Measurements from ENCODE around the gene UBE2D2. TPM values are rescaled to one million over a fixed set of nuclear protein-coding genes. Genes with fewer than 3 reads are reported as not detected.

Gene UBE2D2
- polyA plus RNA-seq, 3 donors from 2014 or later = 231 to 328 (median 243) TPM

DNA sequence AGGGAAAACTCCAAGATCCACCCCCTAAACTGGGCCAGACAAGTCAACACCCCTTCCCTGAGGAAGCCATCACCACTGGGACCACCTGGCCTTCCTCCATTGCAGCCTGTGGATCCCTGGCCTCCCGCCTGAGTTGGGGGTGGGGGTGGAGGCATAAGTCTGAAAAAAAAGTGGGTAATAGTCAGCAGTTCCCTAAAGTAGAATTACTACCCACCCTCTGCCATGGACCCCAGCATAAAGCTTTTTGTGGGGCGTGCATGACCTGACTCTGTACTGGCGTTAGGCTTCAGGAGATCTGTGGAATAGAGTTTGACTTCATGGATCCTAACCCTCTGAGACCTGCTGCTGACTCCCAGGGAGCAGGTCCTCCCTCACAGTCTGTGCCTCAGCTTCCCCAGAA lies 85.0 kb downstream of the UBE2D2 start:
- H3K4me1 Mint-ChIP-seq = peaks cover 32 to 35% of the 10 kb centered on the region in 2 donors

DNA sequence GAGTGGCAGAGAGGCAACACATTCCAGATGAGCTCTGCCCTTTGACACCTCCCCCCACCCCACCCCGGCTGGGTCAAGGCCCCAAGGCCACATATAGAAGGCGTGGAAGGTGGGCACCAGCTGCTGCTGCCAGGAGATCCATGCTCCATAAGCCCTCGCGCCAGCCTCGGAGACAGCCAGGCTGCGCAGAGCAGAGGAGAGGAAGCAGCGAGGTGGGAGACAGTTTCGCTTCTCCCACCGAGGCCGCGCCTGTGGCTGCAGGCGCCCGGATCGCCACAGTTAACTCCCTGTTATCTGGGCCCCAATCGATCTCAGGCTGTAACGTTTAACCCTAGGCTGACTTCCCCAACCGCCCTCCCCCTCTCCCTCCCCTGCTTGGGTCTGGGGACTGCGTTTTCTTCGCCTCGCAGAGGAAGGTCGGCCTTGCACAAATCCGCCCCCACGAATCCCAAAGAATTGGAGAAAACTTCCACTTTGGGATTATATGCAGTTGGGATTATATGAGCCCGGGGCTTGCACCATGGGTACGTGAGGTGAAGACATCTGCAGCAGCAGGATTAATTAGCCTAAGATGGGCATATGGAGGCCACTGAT lies 85.9 kb downstream of the UBE2D2 start:
- peak overlapping the region; percentile 76 to 99 (median 82) for H3K4me3 Mint-ChIP-seq
- DNase-seq = no peak
- no peaks in the 10 kb centered on the region for H3K36me3 Mint-ChIP-seq
- H3K27me3 Mint-ChIP-seq (ENCODE audit: low read depth in 3 of 3) = peaks cover 3 to 25% (median 15%) of the 10 kb centered on the region in 3 donors
- H3K9me3 Mint-ChIP-seq = no peaks in the 10 kb centered on the region
- H3K27ac Mint-ChIP-seq = peak overlapping the region in 5 of 6 donors; percentile 25 to 80 (median 55)
- peaks cover 39 to 41% of the 10 kb centered on the region in 2 donors for H3K4me1 Mint-ChIP-seq

More for the DNA sequence above, 85.0 kb downstream of the UBE2D2 start:
- Mint-ChIP-seq H3K4me3 (peak overlapping the region; percentile 76 to 99 (median 82)), H3K27me3 (ENCODE audit: low read depth in 3 of 3) (peaks cover 3 to 20% (median 8%) of the 10 kb centered on the region in 3 donors), H3K36me3 (no peaks in the 10 kb centered on the region), H3K27ac (peak overlapping the region in 2 of 6 donors; percentile 25 to 36), H3K9me3 (no peaks in the 10 kb centered on the region)
- DNase-seq = no peak

DNA sequence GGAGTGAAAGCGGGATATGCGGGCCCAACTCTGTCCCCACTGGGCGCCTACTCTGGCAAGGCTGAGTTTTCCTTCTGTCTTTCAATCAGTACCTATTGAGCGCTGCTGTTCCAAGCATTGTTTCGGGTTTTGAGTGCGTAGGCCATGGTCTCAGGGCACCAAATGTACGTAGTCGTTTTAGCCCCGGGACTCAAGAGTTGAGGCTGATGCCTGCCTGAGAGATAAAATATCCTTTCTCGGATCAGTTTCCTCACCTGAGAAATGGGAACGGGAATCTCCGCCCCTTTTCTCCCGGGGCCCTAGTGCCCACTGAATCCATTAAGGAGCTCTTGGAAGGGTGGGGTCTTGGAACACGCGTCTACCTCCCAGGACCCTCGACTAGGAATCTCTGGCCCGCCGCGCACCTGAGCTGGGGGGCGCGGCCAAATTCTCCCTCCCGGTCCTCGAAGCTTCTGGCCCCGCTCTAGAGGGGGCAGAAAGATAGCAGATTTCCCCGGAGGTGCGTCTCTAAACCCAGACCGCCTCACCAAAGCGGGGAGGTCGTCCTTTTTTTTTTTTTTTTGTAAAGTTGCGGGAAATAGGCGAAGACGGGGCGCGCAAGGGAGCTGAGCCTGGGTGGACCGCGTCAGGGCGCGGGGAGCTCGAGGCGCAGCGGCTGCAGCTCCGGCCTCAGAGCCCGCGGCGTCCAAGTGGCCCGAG lies 86.5 kb downstream of the UBE2D2 start:
- no peak for DNase-seq
- peaks cover 3 to 26% (median 19%) of the 10 kb centered on the region in 3 donors for H3K27me3 Mint-ChIP-seq (ENCODE audit: low read depth in 3 of 3)
- H3K4me1 Mint-ChIP-seq = peaks cover 45 to 47% of the 10 kb centered on the region in 2 donors
- H3K36me3 Mint-ChIP-seq = no peaks in the 10 kb centered on the region
- H3K9me3 Mint-ChIP-seq = no peaks in the 10 kb centered on the region
- peak overlapping the region in 5 of 6 donors; percentile 25 to 80 (median 55) for H3K27ac Mint-ChIP-seq
- H3K4me3 Mint-ChIP-seq = peak overlapping the region; percentile 76 to 99 (median 82)

DNA sequence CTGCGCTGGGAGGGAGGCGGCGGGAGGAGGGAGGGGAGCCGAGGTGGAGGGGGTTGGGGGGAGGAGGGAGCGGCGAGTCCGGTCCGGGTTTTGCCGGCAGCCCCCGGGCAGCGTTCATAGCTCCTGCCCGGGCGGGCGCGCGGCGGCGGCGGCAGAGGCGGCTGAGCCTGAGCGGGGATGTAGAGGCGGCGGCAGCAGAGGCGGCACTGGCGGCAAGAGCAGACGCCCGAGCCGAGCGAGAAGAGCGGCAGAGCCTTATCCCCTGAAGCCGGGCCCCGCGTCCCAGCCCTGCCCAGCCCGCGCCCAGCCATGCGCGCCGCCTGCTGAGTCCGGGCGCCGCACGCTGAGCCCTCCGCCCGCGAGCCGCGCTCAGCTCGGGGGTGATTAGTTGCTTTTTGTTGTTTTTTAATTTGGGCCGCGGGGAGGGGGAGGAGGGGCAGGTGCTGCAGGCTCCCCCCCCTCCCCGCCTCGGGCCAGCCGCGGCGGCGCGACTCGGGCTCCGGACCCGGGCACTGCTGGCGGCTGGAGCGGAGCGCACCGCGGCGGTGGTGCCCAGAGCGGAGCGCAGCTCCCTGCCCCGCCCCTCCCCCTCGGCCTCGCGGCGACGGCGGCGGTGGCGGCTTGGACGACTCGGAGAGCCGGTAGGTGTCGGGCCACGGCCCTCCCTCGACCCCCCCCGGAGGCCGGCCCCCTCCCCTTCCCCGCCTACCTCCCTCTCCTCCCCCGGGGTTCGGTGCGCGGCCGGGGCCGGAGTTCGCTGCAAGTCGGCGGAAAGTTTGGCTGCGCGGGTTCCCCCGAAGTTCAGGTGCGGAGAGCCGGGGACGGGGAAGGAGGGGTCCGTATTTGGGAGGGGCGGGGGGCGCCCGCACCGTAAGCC lies 87.3 kb downstream of the UBE2D2 start, which contains the start of gene CXXC5:
TSS of gene CXXC5 (plus strand) at position 145 of the 877 bp plus-strand sequence. CDS start 32,175 bp downstream, outside the sequence.
- H3K27ac Mint-ChIP-seq = peak within 1 kb of the TSS in 5 of 6 donors; percentile 56 to 94 (median 83)
- no peaks in the 10 kb centered on the region for H3K9me3 Mint-ChIP-seq
- DNase-seq = peak; percentile 81 to 85 (median 82)
- H3K4me3 Mint-ChIP-seq = peak within 1 kb of the TSS; percentile 81 to 99 (median 98)
- no peaks in the 10 kb centered on the region for H3K36me3 Mint-ChIP-seq
- H3K4me1 Mint-ChIP-seq = peaks cover 53 to 55% of the 10 kb centered on the region in 2 donors
- peaks cover 3 to 30% (median 21%) of the 10 kb centered on the region in 3 donors for H3K27me3 Mint-ChIP-seq (ENCODE audit: low read depth in 3 of 3)

DNA sequence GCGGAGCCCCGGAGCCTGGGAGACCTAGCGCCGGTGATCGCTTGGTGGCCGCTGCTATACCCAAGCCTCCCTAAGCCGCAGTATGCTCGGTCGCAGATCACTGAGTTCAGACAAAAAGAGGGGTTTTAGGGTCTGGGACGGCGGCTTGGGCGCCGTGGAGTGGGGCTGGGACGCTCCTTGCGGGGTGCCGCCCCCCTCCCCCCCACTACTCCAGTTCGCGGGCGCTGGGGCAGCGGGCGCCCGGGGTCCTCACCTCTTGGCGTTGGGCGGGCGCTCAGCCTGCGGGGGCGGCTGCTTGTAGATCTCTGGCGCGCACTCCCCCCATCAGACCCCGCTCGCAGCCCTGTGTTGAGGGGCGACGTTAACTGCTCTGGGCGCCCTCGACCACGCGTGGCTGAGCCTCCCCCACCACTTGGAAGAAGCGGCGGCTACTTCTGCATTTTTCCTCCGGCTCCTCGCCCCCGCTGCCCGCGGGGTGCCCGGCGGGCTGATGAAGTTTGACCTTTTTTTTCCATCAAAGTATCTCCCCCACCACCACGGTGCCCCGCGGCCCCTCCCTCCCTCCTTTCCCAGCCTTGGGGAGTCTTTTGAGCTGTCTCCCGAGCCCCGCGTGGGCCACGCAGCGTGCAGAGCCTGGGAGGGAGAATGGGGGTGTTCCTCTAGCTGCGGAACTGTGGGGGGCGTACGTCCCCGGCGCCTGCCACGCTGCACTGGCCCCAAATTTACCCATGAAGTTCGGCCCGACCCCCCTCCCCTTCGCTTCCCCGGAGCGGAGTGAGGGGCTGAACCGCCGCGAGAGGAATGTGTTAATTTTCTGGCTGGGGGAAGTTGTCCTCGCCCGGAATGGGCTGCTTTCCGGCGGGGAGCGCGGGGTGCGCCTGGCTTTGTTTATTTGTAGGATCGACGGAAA lies 88.2 kb downstream of the UBE2D2 start:
- Mint-ChIP-seq H3K4me3 (peak overlapping the region; percentile 81 to 99 (median 98)), H3K4me1 (peaks cover 59 to 64% of the 10 kb centered on the region in 2 donors), H3K36me3 (no peaks in the 10 kb centered on the region), H3K27me3 (ENCODE audit: low read depth in 3 of 3) (peaks cover 3 to 30% (median 21%) of the 10 kb centered on the region in 3 donors), H3K9me3 (no peaks in the 10 kb centered on the region), H3K27ac (peak overlapping the region; percentile 89 to 96 (median 94))
- no peak for DNase-seq

DNA sequence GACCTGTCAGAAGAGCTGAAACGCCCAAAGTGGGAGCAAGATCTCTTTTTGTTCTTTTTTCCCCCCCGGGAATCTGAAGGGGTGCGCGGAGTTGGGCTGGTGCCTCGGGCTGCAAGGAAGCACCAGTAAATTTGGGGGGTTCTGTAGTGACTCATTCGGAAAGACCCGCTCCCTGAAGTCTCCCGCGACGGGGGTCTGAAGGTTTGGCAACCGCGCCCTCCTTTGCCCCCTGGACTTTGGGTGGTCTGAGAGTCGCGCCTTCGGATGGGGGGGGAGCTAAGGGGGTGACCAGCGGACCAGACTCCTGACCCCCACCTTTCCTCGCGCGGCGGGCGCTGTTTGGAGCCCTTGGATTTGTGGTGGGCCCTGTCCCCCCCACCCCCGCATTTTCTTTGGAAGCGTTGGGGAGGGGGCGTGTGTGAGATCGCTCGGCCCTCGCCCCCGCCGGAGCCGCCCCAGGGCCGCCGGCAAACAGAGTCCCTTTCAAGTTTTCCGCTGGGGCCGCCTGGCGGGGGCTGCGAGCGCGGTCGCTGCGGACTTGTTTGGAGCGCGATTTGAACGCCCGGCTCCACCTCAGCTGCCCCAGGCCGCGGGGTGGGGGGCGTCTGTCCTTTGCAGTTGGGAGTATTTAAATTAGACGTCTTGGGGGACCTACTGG lies 89.0 kb downstream of the UBE2D2 start:
- H3K27ac Mint-ChIP-seq = peak overlapping the region; percentile 89 to 97 (median 94)
- peak overlapping the region; percentile 81 to 99 (median 98) for H3K4me3 Mint-ChIP-seq
- no peaks in the 10 kb centered on the region for H3K9me3 Mint-ChIP-seq
- DNase-seq = peak in 2 of 3 donors; percentile 44 to 55
- H3K27me3 Mint-ChIP-seq (ENCODE audit: low read depth in 3 of 3) = peaks cover 3 to 32% (median 20%) of the 10 kb centered on the region in 3 donors
- no peaks in the 10 kb centered on the region for H3K36me3 Mint-ChIP-seq
- peaks cover 59 to 67% of the 10 kb centered on the region in 2 donors for H3K4me1 Mint-ChIP-seq

DNA sequence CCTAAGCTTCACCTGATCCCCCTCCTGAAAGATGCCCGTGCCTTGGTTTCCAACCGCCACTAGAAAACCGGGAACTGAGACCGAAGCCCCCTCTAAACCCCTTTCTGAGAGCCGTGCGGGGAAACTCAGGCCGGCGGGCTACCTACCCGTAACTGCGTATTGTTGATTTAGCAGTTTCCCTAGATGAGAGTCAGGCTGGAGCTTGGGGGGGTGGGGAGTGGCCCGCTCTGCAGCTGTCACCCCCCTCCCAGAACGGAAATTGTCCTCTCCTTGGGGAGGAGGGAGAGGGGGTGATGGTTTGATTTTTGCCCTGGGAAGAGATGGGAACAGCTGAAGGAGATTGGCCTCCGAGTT lies 89.5 kb downstream of the UBE2D2 start:
- Mint-ChIP-seq H3K27me3 (ENCODE audit: low read depth in 3 of 3) (peaks cover 3 to 32% (median 20%) of the 10 kb centered on the region in 3 donors), H3K36me3 (no peaks in the 10 kb centered on the region), H3K27ac (peak overlapping the region; percentile 76 to 97 (median 91)), H3K9me3 (no peaks in the 10 kb centered on the region), H3K4me3 (peak overlapping the region; percentile 81 to 99 (median 98)), H3K4me1 (peaks cover 62 to 70% of the 10 kb centered on the region in 2 donors)
- no peak for DNase-seq

DNA sequence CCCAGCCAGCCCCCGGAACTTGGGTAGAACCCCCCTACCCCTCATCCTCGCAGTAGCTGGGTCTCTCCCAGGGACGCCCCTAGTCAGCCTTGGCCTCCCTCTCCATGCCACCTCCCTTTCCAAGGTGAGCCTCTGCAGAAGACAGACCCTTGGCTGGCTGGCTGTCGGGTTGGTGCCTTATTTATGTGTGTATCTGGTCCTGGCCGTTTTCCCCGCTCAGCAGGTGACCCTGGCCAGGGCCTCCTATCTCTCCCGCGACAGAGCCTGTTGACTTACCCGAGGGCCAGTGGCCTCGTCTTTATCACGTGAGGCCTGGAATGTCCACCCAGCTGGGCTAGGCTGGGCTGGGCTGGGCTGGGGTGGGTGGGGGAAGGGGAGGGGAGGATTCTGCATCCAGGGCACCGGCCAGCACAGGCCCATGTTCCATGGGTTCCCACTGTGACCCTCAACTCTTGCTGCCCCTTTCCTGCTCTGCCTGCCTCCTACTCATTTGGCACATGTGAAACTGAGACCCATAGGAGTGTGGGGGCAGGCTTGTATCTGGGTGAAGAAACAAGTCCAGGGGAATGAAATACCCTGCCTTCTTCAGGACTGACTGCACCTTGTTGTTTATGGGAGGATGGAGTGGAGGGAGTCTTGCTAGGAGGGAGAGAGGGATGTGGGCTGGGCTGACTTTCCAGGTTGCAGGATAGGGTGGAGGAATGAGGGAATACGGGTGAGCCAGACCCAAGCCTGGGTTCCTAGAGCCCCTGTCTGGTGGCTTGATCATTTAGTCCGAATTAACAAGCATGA lies 90.1 kb downstream of the UBE2D2 start:
- Mint-ChIP-seq H3K4me1 (peaks cover 67 to 69% of the 10 kb centered on the region in 2 donors), H3K27ac (peak overlapping the region; percentile 94 to 97 (median 96)), H3K9me3 (no peaks in the 10 kb centered on the region), H3K4me3 (peak overlapping the region; percentile 81 to 99 (median 98)), H3K27me3 (ENCODE audit: low read depth in 3 of 3) (peaks cover 3 to 32% (median 20%) of the 10 kb centered on the region in 3 donors), H3K36me3 (no peaks in the 10 kb centered on the region)
- DNase-seq = no peak

DNA sequence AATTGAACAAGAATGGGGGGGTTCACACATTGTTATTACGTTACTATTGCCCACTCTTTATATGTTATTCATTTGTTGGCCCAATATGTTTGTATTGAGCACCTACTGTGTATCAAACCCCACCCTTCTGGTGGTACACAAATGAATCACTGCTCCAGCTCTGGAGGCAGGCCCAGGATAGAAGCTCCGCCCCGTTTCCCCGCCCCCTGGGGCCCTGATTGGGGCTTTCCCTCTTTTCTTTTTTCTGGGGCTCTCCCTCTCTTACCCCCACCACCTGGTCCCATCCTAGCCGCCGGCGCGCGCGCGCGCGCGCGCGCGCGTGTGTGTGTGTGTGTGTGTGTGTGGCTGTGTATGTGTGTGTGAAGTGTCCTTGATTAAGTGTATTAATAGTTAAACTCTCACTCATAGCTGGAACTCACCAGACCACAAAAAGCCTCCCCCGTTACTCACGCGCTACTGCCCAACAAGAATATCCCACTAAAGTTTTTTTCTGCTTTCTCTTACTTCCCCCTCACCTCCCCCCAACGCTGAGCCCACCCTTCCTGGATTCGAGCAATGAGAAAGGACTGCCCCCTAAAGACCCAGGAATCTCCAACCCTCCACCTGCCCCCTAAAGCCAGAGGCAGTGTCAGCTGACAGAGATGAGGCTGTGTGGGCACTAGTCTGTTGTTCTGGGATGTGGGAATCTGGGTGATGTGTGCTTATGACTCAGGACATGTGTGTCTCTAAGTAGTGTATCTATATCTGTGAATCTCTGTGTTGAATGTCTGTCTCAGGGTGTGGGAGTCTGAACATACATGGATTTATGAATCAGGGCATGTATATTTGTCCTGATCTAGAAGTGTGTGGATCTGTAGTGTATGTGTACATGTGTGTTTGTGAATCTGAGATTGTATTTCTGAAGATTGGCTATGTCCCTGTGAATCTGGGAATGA lies 91.0 kb downstream of the UBE2D2 start:
- Mint-ChIP-seq H3K4me1 (peaks cover 67 to 69% of the 10 kb centered on the region in 2 donors), H3K4me3 (peak overlapping the region; percentile 81 to 99 (median 98)), H3K27ac (peak overlapping the region; percentile 94 to 97 (median 96)), H3K36me3 (no peaks in the 10 kb centered on the region), H3K9me3 (no peaks in the 10 kb centered on the region), H3K27me3 (ENCODE audit: low read depth in 3 of 3) (peaks cover 3 to 29% (median 17%) of the 10 kb centered on the region in 3 donors)
- DNase-seq = peak; percentile 75 to 79 (median 77)

DNA sequence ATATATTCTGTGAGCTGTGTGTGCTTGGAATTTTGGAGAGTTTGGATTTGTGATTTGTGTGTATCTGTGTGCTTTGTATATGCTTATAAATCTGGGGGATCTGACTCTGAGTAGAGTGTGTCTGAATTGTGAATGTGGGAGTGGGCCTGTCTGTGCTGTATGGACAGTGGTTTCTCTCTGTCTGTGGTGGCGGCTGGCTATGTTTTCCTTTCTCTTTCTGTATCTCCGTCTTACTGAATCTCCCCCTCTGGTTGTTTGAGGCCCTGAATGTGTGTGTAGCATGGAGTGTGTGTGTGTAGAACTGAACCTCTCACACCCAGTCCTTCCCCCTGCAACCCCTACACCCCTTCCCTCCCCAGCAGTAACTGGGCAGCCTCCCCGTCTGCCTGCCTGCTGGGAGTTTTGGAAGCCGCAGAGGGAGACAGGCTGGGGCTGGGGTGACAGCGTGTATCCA lies 91.7 kb downstream of the UBE2D2 start:
- Mint-ChIP-seq H3K4me1 (peaks cover 68 to 69% of the 10 kb centered on the region in 2 donors), H3K36me3 (no peaks in the 10 kb centered on the region), H3K4me3 (peak overlapping the region; percentile 81 to 99 (median 98)), H3K9me3 (no peaks in the 10 kb centered on the region), H3K27me3 (ENCODE audit: low read depth in 3 of 3) (peaks cover 1 to 24% (median 20%) of the 10 kb centered on the region in 3 donors), H3K27ac (peak overlapping the region; percentile 94 to 97 (median 96))
- DNase-seq = peak; percentile 75 to 78 (median 78)

DNA sequence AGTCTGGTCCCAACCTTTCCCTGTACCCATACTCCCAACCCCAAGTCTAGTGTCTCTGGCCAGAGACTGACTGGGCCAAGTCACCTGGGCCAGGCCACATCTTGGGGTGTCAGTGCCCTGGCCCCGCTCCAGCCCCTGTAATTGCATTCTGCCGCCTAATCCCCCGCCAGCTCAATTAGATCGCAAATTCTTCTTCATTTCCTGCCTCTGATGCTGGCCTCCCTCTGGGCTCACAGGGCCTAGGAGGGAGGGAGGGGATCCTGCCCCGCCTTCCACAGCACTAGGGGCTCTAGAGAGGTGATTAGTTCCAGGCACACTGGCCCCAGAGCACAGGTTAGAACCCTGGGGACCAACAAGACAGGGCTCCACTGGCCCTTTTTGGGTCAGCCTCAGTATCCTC lies 92.5 kb downstream of the UBE2D2 start:
- Mint-ChIP-seq H3K4me3 (peak overlapping the region; percentile 72 to 99 (median 82)), H3K27me3 (ENCODE audit: low read depth in 3 of 3) (peaks cover 0 to 25% (median 20%) of the 10 kb centered on the region in 3 donors), H3K9me3 (no peaks in the 10 kb centered on the region)

More for the DNA sequence above, 92.5 kb downstream of the UBE2D2 start:
- DNase-seq = no peak
- Mint-ChIP-seq H3K4me1 (peaks cover 76% of the 10 kb centered on the region in 2 donors), H3K36me3 (no peaks in the 10 kb centered on the region), H3K27ac (peak overlapping the region; percentile 94 to 97 (median 96))
